ENCODE data around the gene ATP6V0A4. TPM values are rescaled to one million over a fixed set of nuclear protein-coding genes. Genes with fewer than 3 reads are reported as not detected.
"Not testable (repeated sequence)": the region's sequence is repeated elsewhere in the genome, so short reads cannot be mapped to it uniquely, and the experiment has no call there.

The ATP6V0A4 gene
- total RNA-seq, 1 experiment from 2014 or later, result 1.1 TPM

GRCh38 chr7:138690495-138690894 lies 107.5 kb downstream of the ATP6V0A4 start (continued):
- TF ChIP-seq ARID4B (CRISPR knock-in tag; IDR thresholded peaks at IDR 0.05; ENCODE audit: borderline replicate concordance), result no peak
- no peak for TF ChIP-seq ERG (CRISPR knock-in tag; IDR thresholded peaks at IDR 0.05)
- TF ChIP-seq ZBTB21 (CRISPR knock-in tag; IDR thresholded peaks at IDR 0.05; ENCODE audit: borderline replicate concordance), result no peak

GRCh38 chr7:138688037-138688436 lies 110.0 kb downstream of the ATP6V0A4 start:
- H3K4me1 Mint-ChIP-seq; H3K4me3 Mint-ChIP-seq; H3K27me3 Mint-ChIP-seq (ENCODE audit: low read depth); DNase-seq (ENCODE audit: low spot score); H3K27ac Mint-ChIP-seq; H3K36me3 Mint-ChIP-seq; ATAC-seq; POLR2A ChIA-PET: not testable (repeated sequence)
- CTCF ChIA-PET, result interaction anchor here (0.7 kb wide), 1 partner anchor 61 kb away, joined by 3 read pairs; no protein-coding TSS in a partner anchor
- H3K9me3 Mint-ChIP-seq, result peaks cover 13% of the 10 kb centered on the region

- no peak for ATAC-seq
- Mint-ChIP-seq H3K36me3 (peaks cover 8% of the 10 kb centered on the region), H3K9me3 (peaks cover 12% of the 10 kb centered on the region), H3K4me1 (no peaks in the 10 kb centered on the region), H3K4me3 (no peak overlapping the region), H3K27ac (no peak overlapping the region), H3K27me3 (ENCODE audit: low read depth) (no peaks in the 10 kb centered on the region)
- no peak for DNase-seq (ENCODE audit: low spot score)
- CTCF ChIA-PET, result no interaction called here
- POLR2A ChIA-PET, result no interaction called here
- TF ChIP-seq AR (CRISPR knock-in tag; IDR thresholded peaks at IDR 0.05), result no peak
- TF ChIP-seq TEAD1 (CRISPR knock-in tag; IDR thresholded peaks at IDR 0.05), result no peak
- no peak for TF ChIP-seq NFATC4 (CRISPR knock-in tag; IDR thresholded peaks at IDR 0.05)
- TF ChIP-seq ZNF416 (CRISPR knock-in tag; IDR thresholded peaks at IDR 0.05), result no peak
- TF ChIP-seq GRHL2 (CRISPR knock-in tag; IDR thresholded peaks at IDR 0.05; ENCODE audit: insufficient replicate concordance, severe bottlenecking), result no peak
- no peak for TF ChIP-seq JAZF1 (CRISPR knock-in tag; IDR thresholded peaks at IDR 0.05)
- no peak for TF ChIP-seq E2F4 (CRISPR knock-in tag; IDR thresholded peaks at IDR 0.05; ENCODE audit: borderline replicate concordance, low read depth)
- no peak for TF ChIP-seq ATF6 (CRISPR knock-in tag; IDR thresholded peaks at IDR 0.05)
- TF ChIP-seq ARID4B (CRISPR knock-in tag; IDR thresholded peaks at IDR 0.05; ENCODE audit: borderline replicate concordance), result no peak
- no peak for TF ChIP-seq TCF7 (CRISPR knock-in tag; IDR thresholded peaks at IDR 0.05; ENCODE audit: low read depth)
- TF ChIP-seq ZNF263 (CRISPR knock-in tag; IDR thresholded peaks at IDR 0.05; ENCODE audit: low read depth), result no peak
- no peak for TF ChIP-seq FOXK1 (CRISPR knock-in tag; IDR thresholded peaks at IDR 0.05)
These were observed 113.7 kb downstream of the ATP6V0A4 start for GRCh38 chr7:138684340-138684739.
